Measurements from ENCODE around the gene TDRD12.
"Not testable (repeated sequence)": the region's sequence is repeated elsewhere in the genome, so short reads cannot be mapped to it uniquely, and the experiment has no call there.

TDRD12 gene

GRCh38 chr19:32735936-32736335, 16.4 kb downstream of the TDRD12 start:
- no peak for TF ChIP-seq CTCF (IDR thresholded peaks at IDR 0.05; ENCODE audit: extremely low read depth, insufficient read depth, missing control alignments)
- no peak for DNase-seq (ENCODE audit: low spot score)
- in situ Hi-C loops (cut with MboI; ENCODE audit: low pct_unique_long_range_greater_than_20kb, low sequenced_read_pairs, unreplicated experiment): no loop called here

GRCh38 chr19:32743021-32743420, 23.5 kb downstream of the TDRD12 start:
- in situ Hi-C loops (cut with MboI; ENCODE audit: low pct_unique_long_range_greater_than_20kb, low sequenced_read_pairs, unreplicated experiment): no loop called here
- no peak for TF ChIP-seq CTCF (IDR thresholded peaks at IDR 0.05; ENCODE audit: extremely low read depth, insufficient read depth, missing control alignments)
- DNase-seq (ENCODE audit: low spot score): no peak

GRCh38 chr19:32743447-32743846, 23.9 kb downstream of the TDRD12 start:
- no peak for DNase-seq (ENCODE audit: low spot score)
- in situ Hi-C loops (cut with MboI; ENCODE audit: low pct_unique_long_range_greater_than_20kb, low sequenced_read_pairs, unreplicated experiment): no loop called here
- TF ChIP-seq CTCF (IDR thresholded peaks at IDR 0.05; ENCODE audit: extremely low read depth, insufficient read depth, missing control alignments): no peak

GRCh38 chr19:32744555-32745325, 25.2 kb downstream of the TDRD12 start:
- in situ Hi-C loops (cut with MboI; ENCODE audit: low pct_unique_long_range_greater_than_20kb, low sequenced_read_pairs, unreplicated experiment): no loop called here
- no peak for TF ChIP-seq CTCF (IDR thresholded peaks at IDR 0.05; ENCODE audit: extremely low read depth, insufficient read depth, missing control alignments)

GRCh38 chr19:32745594-32746251, 26.2 kb downstream of the TDRD12 start:
- in situ Hi-C loops (cut with MboI; ENCODE audit: low pct_unique_long_range_greater_than_20kb, low sequenced_read_pairs, unreplicated experiment): not testable (repeated sequence)

More at GRCh38 chr19:32744555-32745325, 25.2 kb downstream of the TDRD12 start:
- DNase-seq (ENCODE audit: low spot score): no peak

GRCh38 chr19:32746631-32747196, 27.1 kb downstream of the TDRD12 start:
- in situ Hi-C loops (cut with MboI; ENCODE audit: low pct_unique_long_range_greater_than_20kb, low sequenced_read_pairs, unreplicated experiment): not testable (repeated sequence)
- peak; percentile 30 for DNase-seq (ENCODE audit: low spot score)

More at GRCh38 chr19:32745594-32746251, 26.2 kb downstream of the TDRD12 start:
- DNase-seq (ENCODE audit: low spot score): not testable (repeated sequence)

GRCh38 chr19:32748497-32748896, 28.9 kb downstream of the TDRD12 start:
- peak; percentile 56 for TF ChIP-seq CTCF (IDR thresholded peaks at IDR 0.05; ENCODE audit: extremely low read depth, insufficient read depth, missing control alignments)
- in situ Hi-C loops (cut with MboI; ENCODE audit: low pct_unique_long_range_greater_than_20kb, low sequenced_read_pairs, unreplicated experiment): no loop called here
- DNase-seq (ENCODE audit: low spot score): peak; percentile 52
